Chondrocyte (in vitro differentiated cells): ENCODE results near the gene PRSS12. TPM values are rescaled to one million over a fixed set of nuclear protein-coding genes. Genes with fewer than 3 reads are reported as not detected.
"Not testable (repeated sequence)": the region's sequence is repeated elsewhere in the genome, so short reads cannot be mapped to it uniquely, and the experiment has no call there.

Experiments used
- DNase-seq: peaks from one replicate; pipeline ENCODE4 v3.0.0; 2021; ENCODE audit warnings: mixed read lengths, low spot score
- H3K27ac Mint-ChIP-seq: one replicate; pipeline ENCODE4 v1.8.0; 2021; ENCODE audit warnings: mild to moderate bottlenecking, moderate library complexity, mixed read lengths; ENCODE audit not compliant: unreplicated experiment
- H3K27me3 Mint-ChIP-seq: 2 replicates; pipeline ENCODE4 v1.8.0; 2021; ENCODE audit warnings: low read depth, mixed read lengths
- H3K36me3 Mint-ChIP-seq: 2 replicates; pipeline ENCODE4 v1.8.0; 2021; ENCODE audit warnings: low read depth, mixed read lengths
- H3K4me1 Mint-ChIP-seq: 2 replicates; pipeline ENCODE4 v1.8.0; 2021; ENCODE audit warnings: low read depth, mild to moderate bottlenecking, mixed read lengths
- H3K4me3 Mint-ChIP-seq: one replicate; pipeline ENCODE4 v1.8.0; 2021; ENCODE audit warnings: mild to moderate bottlenecking, moderate library complexity, mixed read lengths; ENCODE audit not compliant: unreplicated experiment
- H3K9me3 Mint-ChIP-seq: 2 replicates; pipeline ENCODE4 v1.8.0; 2021; ENCODE audit warnings: low read depth, mixed read lengths
- CTCF ChIP-seq: fragments of 200-600 bp; sonication (generic); IDR thresholded peaks from 2 replicates; pipeline ENCODE4 v1.5.0; 2021; ENCODE audit warnings: antibody characterized with exemption, mild to moderate bottlenecking, moderate library complexity
- total RNA-seq: library from RNA; stranded (reverse); gene quantifications from 3 replicates; pipeline ENCODE4 v1.2.1, GENCODE V29; 2021

Gene PRSS12
- total RNA-seq, 1 donor from 2014 or later, result 15.3 TPM

- Mint-ChIP-seq H3K27ac (peak overlapping the region; percentile 49), H3K9me3 (peaks cover 2% of the 10 kb centered on the region), H3K4me3 (no peak overlapping the region), H3K4me1 (peaks cover 20% of the 10 kb centered on the region), H3K36me3 (no peaks in the 10 kb centered on the region), H3K27me3 (peaks cover 2% of the 10 kb centered on the region)
- DNase-seq, result no peak
- TF ChIP-seq CTCF, result no peak
Measured at GRCh38 chr4:118396881-118397622, 44.2 kb upstream of the PRSS12 start.

- Mint-ChIP-seq H3K27me3 (no peaks in the 10 kb centered on the region), H3K27ac (peak overlapping the region; percentile 11), H3K9me3 (peaks cover 2% of the 10 kb centered on the region), H3K4me3 (no peak overlapping the region), H3K4me1 (peaks cover 20% of the 10 kb centered on the region), H3K36me3 (no peaks in the 10 kb centered on the region)
- DNase-seq, result no peak
- no peak for TF ChIP-seq CTCF
Measured at GRCh38 chr4:118395057-118395644, 42.3 kb upstream of the PRSS12 start.

GRCh38 chr4:118392509-118392908 lies 39.7 kb upstream of the PRSS12 start:
- not testable (repeated sequence) for H3K36me3 Mint-ChIP-seq, H3K4me3 Mint-ChIP-seq, H3K9me3 Mint-ChIP-seq, H3K27ac Mint-ChIP-seq, DNase-seq, H3K27me3 Mint-ChIP-seq
- H3K4me1 Mint-ChIP-seq, result peaks cover 14% of the 10 kb centered on the region

- TF ChIP-seq CTCF, result no peak
- Mint-ChIP-seq H3K27ac (no peak overlapping the region), H3K4me1 (peaks cover 3% of the 10 kb centered on the region), H3K36me3 (peaks cover 4% of the 10 kb centered on the region), H3K9me3 (peaks cover 8% of the 10 kb centered on the region), H3K27me3 (no peaks in the 10 kb centered on the region), H3K4me3 (no peak overlapping the region)
- no peak for DNase-seq
Measured at GRCh38 chr4:118390121-118390520, 37.3 kb upstream of the PRSS12 start.

- no peak overlapping the region for H3K27ac Mint-ChIP-seq
- peaks cover 8% of the 10 kb centered on the region for H3K9me3 Mint-ChIP-seq
- peaks cover 4% of the 10 kb centered on the region for H3K36me3 Mint-ChIP-seq
- H3K4me3 Mint-ChIP-seq, result no peak overlapping the region
- no peaks in the 10 kb centered on the region for H3K27me3 Mint-ChIP-seq
- H3K4me1 Mint-ChIP-seq, result no peaks in the 10 kb centered on the region
- TF ChIP-seq CTCF, result no peak
- no peak for DNase-seq
Measured at GRCh38 chr4:118389721-118390120, 36.9 kb upstream of the PRSS12 start.

GRCh38 chr4:118388606-118389005 lies 35.8 kb upstream of the PRSS12 start:
- Mint-ChIP-seq H3K4me1 (no peaks in the 10 kb centered on the region), H3K27me3 (no peaks in the 10 kb centered on the region), H3K36me3 (peaks cover 4% of the 10 kb centered on the region), H3K9me3 (peaks cover 8% of the 10 kb centered on the region), H3K4me3 (no peak overlapping the region), H3K27ac (no peak overlapping the region)
- no peak for DNase-seq
- no peak for TF ChIP-seq CTCF
